ENCODE results near the gene MTPN.

Gene MTPN, protein sequence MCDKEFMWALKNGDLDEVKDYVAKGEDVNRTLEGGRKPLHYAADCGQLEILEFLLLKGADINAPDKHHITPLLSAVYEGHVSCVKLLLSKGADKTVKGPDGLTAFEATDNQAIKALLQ

GRCh38 chr7:135977007-135977741 lies at the start of gene MTPN:
TSS of gene MTPN (minus strand) at chr7:135977359. CDS start at chr7:135977100, 259 bp downstream.
- peak; percentile 92 for FAIRE-seq

GRCh38 chr7:136026209-136026608 lies 49.0 kb upstream of the MTPN start:
- no peak for FAIRE-seq

DNA sequence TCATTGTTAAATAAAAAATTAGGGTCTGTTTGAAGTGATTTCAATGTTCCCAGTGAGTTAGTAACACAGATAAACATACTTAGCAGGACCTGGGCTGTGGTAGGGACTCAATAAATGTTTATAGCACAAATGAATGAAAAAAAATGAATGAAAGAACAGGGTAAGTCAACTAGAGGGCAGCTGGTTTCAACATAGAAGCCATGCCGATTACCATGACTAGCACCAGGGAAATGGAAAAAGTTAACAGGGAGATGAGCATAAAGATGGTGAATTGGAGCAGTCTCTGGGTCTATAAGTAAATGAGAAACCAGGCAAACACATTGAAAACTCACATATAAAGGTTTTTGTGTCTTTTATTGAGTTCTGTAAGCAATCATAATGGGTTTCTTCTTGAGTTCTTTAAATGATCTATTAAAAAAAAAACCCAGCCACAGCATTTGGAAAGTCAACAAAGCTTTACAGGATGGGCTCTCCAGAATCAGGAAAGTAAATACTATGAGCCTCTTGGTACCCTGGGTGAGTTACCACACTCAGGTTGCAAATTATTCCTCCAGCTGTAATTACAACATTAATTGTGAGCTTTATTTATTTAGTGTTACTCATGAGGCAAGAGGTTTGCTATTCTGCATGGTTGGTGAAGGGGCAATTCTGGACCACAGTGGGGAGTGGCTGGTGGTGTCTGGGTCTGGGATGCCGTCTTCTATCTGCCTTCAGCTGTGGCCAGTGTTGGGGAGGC lies 46.1 kb upstream of the MTPN start:
- no peak for FAIRE-seq

DNA sequence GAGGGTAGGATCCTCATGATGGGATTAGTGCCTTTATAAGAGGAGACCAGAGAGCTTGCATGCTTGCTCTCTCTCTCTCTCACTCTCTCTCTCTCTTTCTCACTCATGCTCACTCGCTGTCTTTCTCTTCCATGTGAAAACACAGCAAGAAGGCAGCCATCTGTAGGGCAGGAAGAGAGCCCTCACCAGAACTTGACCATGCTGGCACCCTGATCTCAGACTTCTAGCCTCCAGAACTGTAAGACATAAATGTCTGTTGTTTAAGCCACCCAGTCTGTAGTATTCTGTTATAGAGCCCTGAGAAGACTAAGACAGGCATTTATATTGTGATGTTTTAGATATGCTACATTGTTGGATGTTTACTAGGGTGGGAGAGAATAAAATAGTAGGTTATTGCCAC lies 43.4 kb upstream of the MTPN start:
- FAIRE-seq, result no peak

- no peak for FAIRE-seq
Observed at GRCh38 chr7:136018104-136018503, 40.9 kb upstream of the MTPN start.

DNA sequence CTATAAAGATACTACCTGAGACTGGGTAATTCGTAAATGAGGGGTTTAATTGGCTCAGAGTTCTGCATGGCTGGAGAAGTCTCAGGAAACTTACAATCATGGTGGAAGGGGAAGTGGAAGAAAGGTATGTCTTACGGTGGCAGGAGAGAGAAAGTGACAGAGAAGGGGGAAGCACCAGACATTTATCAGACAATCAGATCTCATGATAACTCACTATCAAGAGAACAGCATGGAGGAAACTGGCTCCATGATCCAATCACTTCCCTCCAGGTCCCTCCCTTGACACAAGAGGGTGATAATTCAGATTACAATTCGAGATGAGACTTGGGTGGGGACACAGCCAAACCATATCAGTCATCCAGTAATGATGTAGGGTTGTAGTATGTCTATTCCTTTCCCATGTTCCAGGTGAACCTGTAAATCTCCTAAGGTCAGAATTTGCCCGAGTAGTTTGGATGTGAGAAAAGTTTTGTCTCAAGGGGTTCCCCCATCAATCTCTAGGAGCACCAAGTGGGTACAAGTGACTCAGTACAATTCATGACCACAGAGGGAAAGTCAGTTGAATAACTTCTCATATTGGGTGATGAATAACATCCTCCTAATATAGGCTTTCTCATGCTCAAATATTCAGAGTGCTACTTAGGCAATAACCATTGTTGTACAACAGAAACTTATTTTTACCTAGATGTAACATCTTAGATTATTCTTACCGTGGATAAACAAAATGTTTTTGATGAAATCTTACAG lies 39.7 kb upstream of the MTPN start:
- FAIRE-seq, result no peak

DNA sequence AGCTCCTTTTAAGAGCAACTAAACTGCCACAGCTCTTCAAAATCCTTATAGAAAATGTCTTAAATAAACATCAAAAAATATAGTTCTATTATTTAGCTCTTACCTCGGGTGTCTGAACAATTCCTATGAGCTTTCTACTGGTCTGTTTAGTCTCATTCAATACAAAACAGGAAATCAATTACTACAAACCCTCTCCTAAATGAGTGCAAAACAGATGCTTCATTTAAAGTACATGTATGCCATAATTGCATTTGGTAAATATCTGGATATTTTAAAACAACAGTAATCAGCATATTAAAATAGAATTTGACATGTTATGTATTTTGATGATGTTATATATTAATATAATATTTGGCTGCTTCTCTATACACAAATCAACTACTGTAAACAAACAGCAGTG lies 38.5 kb upstream of the MTPN start:
- FAIRE-seq, result no peak

DNA sequence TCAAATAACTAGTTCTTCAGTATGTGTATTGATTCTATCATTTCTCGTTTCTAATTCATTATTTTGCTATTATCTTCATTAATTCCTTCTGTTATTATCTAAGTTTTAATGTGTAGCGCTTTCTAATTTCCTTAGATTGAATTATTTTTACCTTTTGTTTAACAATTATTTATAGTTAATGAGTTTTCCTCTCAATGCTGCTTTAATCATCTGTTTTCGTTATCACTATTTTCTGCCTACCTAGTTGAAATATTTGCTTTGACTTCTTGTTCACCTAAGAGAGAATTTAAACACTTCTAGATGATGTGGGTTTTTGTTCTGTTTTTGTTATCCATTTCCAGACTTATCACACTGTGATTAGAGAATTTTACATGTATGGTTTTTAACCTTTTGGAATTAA lies 37.5 kb upstream of the MTPN start:
- FAIRE-seq, result no peak

GRCh38 chr7:136012238-136012637 lies 35.1 kb upstream of the MTPN start:
- FAIRE-seq, result no peak

DNA sequence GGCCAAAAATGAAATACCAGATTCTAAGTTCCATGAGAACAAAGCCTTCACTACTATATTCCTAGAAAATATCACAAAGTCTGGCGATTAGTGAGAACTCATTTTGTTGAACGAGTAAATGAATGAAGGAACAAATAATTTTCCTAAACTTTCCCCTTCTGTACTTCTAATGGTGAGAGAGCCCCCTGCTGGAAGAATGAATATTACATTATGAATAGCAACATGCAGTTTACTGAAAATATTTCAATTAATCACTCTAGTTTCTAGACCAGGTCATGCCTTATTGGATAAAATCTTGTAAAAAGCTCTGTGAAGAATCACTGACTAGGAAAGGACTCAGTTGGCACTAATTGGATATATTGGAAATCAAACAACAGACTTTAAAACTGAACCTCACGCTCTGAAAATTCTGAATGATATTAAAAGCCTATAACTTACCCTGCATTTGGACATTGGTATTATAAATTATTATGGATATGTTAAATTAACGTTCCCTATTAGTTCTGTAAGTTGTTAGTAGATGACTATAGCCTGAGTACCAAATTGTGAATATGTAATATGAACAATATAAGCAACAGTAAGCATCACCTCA lies 32.4 kb upstream of the MTPN start:
- peak; percentile 89 for FAIRE-seq

DNA sequence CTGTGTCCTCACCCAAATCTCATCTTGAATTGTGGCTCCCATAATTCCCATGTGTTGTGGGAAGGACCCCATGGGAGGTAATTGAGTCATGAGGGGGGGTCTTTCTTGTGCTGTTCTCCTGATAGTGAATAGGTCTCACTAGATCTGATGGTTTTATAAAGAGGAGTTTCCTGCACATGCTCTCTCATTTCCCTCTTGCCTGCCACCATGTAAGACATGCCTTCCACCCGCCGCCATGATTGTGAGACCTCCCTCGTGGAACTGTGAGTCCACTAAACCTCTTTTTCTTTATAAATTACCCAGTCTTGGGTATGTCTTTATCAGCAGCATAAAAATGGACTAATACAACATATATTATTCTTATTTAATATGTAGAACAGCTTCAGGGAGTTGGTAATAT lies 29.0 kb upstream of the MTPN start:
- FAIRE-seq, result no peak

DNA sequence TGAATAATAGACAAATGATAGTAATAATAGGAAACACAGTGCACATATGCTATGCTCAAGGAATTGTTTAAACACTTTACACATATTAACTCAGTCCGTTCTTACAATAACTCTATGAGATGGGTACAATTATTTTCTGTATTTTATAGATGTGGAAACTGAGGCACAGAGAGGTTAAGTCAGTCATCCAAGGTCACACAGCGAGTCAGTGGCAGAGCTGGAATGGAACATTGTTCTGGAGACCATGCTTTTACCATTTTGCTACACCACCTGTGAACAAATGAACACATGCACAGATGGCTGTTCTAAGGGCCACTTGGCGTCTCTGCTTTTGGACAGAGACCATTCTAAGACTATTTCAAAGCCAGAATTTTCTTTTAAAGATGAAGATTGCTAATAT lies 26.9 kb upstream of the MTPN start:
- FAIRE-seq, result no peak

GRCh38 chr7:136002802-136003201 lies 25.6 kb upstream of the MTPN start:
- FAIRE-seq, result no peak

DNA sequence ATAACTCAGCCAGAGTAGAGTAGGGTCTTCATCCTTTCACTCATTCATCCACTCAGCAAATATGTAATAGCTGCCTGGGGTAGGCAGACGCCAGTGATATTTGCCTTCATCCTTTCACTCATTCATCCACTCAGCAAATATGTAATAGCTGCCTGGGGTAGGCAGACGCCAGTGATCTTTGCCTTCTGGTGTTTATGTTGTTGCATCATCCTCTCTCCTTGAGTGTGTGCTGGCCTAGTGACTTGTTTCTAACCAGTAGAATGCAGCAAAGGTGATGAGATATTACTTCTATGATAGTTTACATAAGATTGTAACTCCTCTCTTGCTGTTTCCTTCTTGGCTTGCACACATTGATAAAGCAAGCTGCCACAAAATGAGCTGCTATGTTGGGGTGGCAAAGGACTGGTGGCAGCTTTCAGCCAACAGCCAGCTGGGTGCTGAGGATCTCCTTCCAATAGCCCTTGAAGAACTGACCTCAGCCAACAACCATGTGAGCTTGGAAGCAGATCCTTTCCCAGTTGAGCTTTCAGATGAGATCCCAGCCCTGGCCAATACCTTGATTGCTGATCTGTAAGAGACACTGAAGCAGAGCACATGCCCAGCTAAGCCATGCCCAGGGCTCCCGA lies 23.2 kb upstream of the MTPN start:
- FAIRE-seq, result no peak

DNA sequence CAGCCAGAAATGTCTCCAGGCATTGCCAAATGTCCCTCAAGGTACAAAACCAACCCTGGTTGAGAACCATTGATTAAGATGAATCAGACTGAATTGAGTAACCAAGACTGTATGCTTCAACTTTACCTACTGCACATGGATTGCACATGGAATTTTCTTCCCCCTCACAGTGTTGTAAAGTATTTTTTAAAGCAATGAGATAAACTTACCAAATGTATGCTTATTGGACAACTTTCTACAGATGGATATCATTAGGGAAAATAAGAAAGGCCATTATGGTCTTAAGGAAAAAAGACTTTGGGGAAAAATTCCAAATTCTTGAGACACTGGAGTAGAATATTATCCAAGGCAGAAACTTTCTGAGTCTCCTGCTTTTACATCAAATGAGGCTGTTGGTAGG lies 20.9 kb upstream of the MTPN start:
- FAIRE-seq, result no peak

DNA sequence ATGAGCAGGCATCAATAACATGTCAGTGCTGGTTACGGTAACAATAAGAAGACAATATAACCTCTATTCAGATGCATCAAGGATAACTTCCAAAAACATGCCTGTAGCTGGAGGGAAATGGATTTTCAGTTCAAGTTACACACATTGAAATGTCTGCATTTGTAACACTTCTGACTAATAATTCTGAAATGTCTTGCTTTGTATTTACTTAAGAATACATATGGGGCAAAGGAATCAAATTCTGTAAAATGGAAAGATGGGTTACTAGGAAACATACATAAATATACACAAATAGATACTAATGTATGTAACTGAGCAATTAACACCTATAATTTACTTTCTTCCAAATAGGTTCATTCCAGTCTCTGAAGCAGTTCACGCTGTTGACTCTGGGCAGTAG lies 18.6 kb upstream of the MTPN start:
- no peak for FAIRE-seq

DNA sequence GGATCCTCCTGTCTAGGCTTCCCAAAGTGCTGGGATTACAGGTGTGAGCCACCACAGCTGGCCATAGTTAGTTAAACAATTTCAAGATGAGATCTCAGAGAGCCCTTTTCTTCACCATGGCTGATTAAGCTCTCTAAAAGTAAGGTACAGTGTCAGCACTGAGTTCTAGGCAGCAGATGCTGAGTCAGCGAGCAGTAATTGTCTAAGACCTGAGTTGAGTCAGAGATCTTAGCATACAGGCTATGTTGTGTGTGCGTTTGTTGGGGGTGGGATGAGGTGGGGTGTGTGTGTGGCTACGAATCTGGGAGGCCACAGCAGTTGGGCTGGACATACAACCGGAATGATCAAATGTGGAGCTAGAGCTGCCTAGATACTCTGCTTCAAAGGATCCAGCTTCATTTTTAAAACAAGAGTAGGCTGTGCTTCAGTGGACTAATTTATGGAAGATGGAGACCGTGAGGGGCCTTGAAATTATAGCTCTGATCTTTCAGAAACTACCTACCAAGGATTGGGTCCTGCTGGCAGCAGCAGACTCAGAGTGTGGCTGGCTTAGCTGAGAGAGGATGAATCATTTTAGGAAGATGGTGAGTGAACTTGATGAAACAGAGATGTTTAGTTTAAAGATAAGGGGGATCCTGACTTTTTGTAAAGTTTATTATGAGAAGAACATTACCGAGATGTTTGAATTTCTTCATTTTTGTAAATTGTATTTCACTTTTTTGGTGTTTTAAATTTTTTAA lies 17.5 kb upstream of the MTPN start:
- FAIRE-seq, result no peak

GRCh38 chr7:135993950-135994349 lies 16.8 kb upstream of the MTPN start:
- FAIRE-seq, result no peak

- FAIRE-seq, result no peak
Observed at GRCh38 chr7:135991906-135992305, 14.7 kb upstream of the MTPN start.

GRCh38 chr7:135991322-135991721 lies 14.2 kb upstream of the MTPN start:
- FAIRE-seq, result no peak

DNA sequence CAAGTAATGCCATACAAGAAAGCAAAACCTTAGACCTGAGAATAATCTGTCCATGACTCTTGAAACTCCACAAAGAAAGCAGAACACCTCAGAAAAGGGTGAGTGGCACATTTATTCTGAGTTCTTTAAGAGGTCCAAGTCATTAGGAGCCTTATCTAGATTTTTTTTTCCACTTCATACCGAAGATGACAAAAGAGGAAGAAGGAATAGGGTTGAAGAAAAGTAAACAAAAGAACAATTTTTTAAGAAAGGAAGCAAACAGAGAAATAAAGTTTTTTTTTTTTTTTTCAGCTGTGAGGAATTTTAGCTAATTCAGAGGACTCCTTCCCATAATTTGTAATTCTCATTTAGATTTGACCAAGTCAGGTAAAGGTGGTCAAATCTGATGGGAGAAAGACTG lies 13.1 kb upstream of the MTPN start:
- FAIRE-seq, result no peak
